Stomach (tissue), 9 donors: Measurements from ENCODE around the gene THSD7B. TPM values are rescaled to one million over a fixed set of nuclear protein-coding genes. Genes with fewer than 3 reads are reported as not detected.

Source experiments
- DNase-seq, 2 donors: peaks; one replicate each; pipeline versions ENCODE4 v3.0.0 to v3.0.0-alpha.2; 2013 to 2019
- H3K27ac ChIP-seq, 5 donors: fragments of 200-600 bp in 4 of 5; sonication (generic) in 4 of 5; one replicate each; pipeline ENCODE4 v1.5.1; 2013 to 2019; ENCODE audit warnings: mild to moderate bottlenecking in 1 of 5, moderate library complexity in 1 of 5
- H3K27me3 ChIP-seq, 3 donors: fragments of 200-600 bp; sonication (generic); one replicate each; pipeline ENCODE4 v1.5.1; 2017 to 2019; ENCODE audit warnings: mixed run types in 1 of 3
- H3K36me3 ChIP-seq, 4 donors: fragments of 200-600 bp; sonication (generic); 1 replicate in 3 of 4; 2 replicates in 1 of 4; pipeline ENCODE4 v1.5.1; 2016 to 2019
- H3K4me1 ChIP-seq, 4 donors: fragments of 200-600 bp; sonication (generic); one replicate each; pipeline ENCODE4 v1.5.1; 2016 to 2019
- H3K4me3 ChIP-seq, 4 donors: fragments of 200-600 bp; sonication (generic) in 3 of 4; one replicate each; pipeline ENCODE4 v1.5.1; 2016 to 2019; ENCODE audit warnings: mild to moderate bottlenecking in 1 of 4
- H3K9me3 ChIP-seq, 4 donors: fragments of 200-600 bp; sonication (generic); one replicate each; pipeline ENCODE4 v1.5.1; 2016 to 2019
- EP300 ChIP-seq: sonication (generic); formaldehyde crosslinking; IDR thresholded peaks from one replicate; pipeline ENCODE4 v1.6.1; 2017; ENCODE audit warnings: antibody characterized with exemption
- POLR2A ChIP-seq, 4 donors: fragments of 450-650 bp; IDR thresholded peaks; one replicate each; pipeline ENCODE4 v1.6.1; 2016; ENCODE audit warnings: antibody characterized with exemption in 4 of 4, control low read depth in 2 of 4, mild to moderate bottlenecking in 1 of 4, moderate library complexity in 1 of 4
- POLR2AphosphoS5 ChIP-seq, 3 donors: sonication (generic); formaldehyde crosslinking; IDR thresholded peaks; one replicate each; pipeline ENCODE4 v1.6.1; 2016; ENCODE audit warnings: antibody characterized with exemption in 3 of 3
- WGBS, 5 donors: extraction: QIAGEN DNeasy Blood & Tissue Kit in 3 of 5; methylation state at CpG; one replicate each; pipeline versions ENCODE4 v1.1.5 to v1.1.7; 2013 to 2018; 5-methylcytosine and 5-hydroxymethylcytosine counted together
- intact Hi-C: fragments of 100-400 bp; cut with DNase I; formaldehyde crosslinking; loops from one replicate; pipeline ENCODE4 v1.15.1; 2023; ENCODE audit warnings: low total_unique reads
- polyA plus RNA-seq, 3 donors: library from polyadenylated mRNA; stranded (reverse); fragments of 200-250 nt; gene quantifications; one replicate each; pipeline ENCODE4 v1.2.3, GENCODE V29; 2013
- total RNA-seq, 5 donors: library from RNA; depleted of rRNA; stranded (reverse); fragments of >200 nt; gene quantifications; one replicate each; pipeline versions ENCODE4 v1.1.0 to v1.2.3, GENCODE V29; 2014 to 2016
- TF ChIP-seq, protein P1 (sequence below), 7 experiments: fragments of 450-650 bp in 4 of 7; fragments of 200-600 bp in 3 of 7; sonication (generic) in 3 of 7; IDR thresholded peaks; one replicate each; pipeline ENCODE4 v1.5.1; 2016 to 2019; ENCODE audit warnings: antibody characterized with exemption in 7 of 7, control low read depth in 2 of 7, mild to moderate bottlenecking in 1 of 7
- donor health status: healthy with polysubstance abuse.
- donor health status: Bipolar disorder and iron deficiency.
- donor health status: healthy.

The THSD7B gene
- total and polyA plus RNA-seq, 8 donors, result 0.05 to 4.4 TPM; not detected in 6

GRCh38 chr2:137291836-137292570, 526.7 kb downstream of the THSD7B start:
- DNase-seq, result no peak
- intact Hi-C loops, result no loop called here
- no peaks in the 10 kb centered on the region for H3K4me1 ChIP-seq
- TF ChIP-seq EP300, result no peak
- TF ChIP-seq, protein P1, sequence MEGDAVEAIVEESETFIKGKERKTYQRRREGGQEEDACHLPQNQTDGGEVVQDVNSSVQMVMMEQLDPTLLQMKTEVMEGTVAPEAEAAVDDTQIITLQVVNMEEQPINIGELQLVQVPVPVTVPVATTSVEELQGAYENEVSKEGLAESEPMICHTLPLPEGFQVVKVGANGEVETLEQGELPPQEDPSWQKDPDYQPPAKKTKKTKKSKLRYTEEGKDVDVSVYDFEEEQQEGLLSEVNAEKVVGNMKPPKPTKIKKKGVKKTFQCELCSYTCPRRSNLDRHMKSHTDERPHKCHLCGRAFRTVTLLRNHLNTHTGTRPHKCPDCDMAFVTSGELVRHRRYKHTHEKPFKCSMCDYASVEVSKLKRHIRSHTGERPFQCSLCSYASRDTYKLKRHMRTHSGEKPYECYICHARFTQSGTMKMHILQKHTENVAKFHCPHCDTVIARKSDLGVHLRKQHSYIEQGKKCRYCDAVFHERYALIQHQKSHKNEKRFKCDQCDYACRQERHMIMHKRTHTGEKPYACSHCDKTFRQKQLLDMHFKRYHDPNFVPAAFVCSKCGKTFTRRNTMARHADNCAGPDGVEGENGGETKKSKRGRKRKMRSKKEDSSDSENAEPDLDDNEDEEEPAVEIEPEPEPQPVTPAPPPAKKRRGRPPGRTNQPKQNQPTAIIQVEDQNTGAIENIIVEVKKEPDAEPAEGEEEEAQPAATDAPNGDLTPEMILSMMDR (IDR thresholded peaks at IDR 0.05), result no peak
- TF ChIP-seq POLR2AphosphoS5 (IDR thresholded peaks at IDR 0.05), result no peak
- no peak for TF ChIP-seq POLR2A (IDR thresholded peaks at IDR 0.05)
- H3K27ac ChIP-seq, result no peak overlapping the region
- H3K9me3 ChIP-seq, result no peaks in the 10 kb centered on the region
- H3K27me3 ChIP-seq, result no peaks in the 10 kb centered on the region
- no peaks in the 10 kb centered on the region for H3K36me3 ChIP-seq
- H3K4me3 ChIP-seq, result no peak overlapping the region

DNA sequence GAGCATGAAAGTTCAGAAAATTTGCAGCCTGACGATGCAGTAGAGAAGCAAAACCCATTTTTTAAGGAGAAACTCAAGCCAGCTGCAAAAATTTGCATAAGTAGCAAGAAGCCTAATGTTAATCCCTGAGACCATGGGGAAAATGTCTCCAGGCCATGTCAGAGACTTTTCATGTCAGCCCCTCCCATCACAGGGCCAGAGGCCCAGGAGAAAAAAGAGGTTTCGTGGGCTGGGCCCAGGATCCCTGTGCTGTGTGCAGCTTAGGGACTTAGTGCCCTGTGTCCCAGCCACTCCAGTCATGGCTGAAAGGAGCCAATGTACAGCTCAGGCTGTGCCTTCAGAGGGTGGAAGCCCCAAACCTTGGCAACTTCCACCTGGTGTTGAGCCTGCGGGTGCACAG, 533.0 kb downstream of the THSD7B start:
- TF ChIP-seq, protein P1 (IDR thresholded peaks at IDR 0.05), result no peak
- no peak for TF ChIP-seq POLR2A (IDR thresholded peaks at IDR 0.05)
- TF ChIP-seq POLR2AphosphoS5 (IDR thresholded peaks at IDR 0.05), result no peak
- no peak for TF ChIP-seq EP300
- Histone ChIP-seq H3K4me1 (no peaks in the 10 kb centered on the region), H3K9me3 (peaks cover 0 to 12% (median 8%) of the 10 kb centered on the region in 4 donors), H3K4me3 (no peak overlapping the region), H3K27ac (no peak overlapping the region), H3K36me3 (no peaks in the 10 kb centered on the region), H3K27me3 (no peaks in the 10 kb centered on the region)
- intact Hi-C loops, result no loop called here
- WGBS, 5 donors, result 65 to 83% (median 70%) methylated on average over 3 of the region's 3 CpGs
- DNase-seq, result no peak

GRCh38 chr2:137300987-137301386, 535.6 kb downstream of the THSD7B start:
- WGBS, 5 donors, result 32 to 70% (median 55%) methylated on average over 2 of the region's 2 CpGs
- Histone ChIP-seq H3K27ac (no peak overlapping the region), H3K4me3 (no peak overlapping the region), H3K36me3 (no peaks in the 10 kb centered on the region), H3K4me1 (no peaks in the 10 kb centered on the region), H3K9me3 (peaks cover 0 to 12% (median 8%) of the 10 kb centered on the region in 4 donors), H3K27me3 (no peaks in the 10 kb centered on the region)
- no peak for TF ChIP-seq POLR2AphosphoS5 (IDR thresholded peaks at IDR 0.05)
- TF ChIP-seq, protein P1 (IDR thresholded peaks at IDR 0.05), result no peak
- no peak for TF ChIP-seq EP300
- no peak for TF ChIP-seq POLR2A (IDR thresholded peaks at IDR 0.05)
- intact Hi-C loops, result no loop called here
- DNase-seq, result no peak

DNA sequence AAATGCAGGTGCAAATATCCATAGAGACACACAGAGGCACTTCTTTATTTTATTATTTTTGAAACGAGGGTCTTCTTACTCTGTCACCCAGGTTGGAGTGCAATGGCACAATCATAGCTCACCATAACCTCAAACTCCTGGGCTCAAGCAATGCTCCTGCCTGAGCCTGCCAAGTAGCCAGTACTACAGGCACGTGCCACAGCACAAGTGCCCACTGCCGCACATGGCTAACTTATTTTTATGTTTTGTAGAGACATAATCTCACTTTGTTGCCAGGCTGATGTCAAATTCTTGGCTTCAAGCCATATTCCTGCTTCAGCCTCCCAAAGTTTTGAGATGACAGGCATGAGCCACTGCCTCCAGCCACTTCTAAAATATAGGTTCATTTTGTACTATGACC, 537.6 kb downstream of the THSD7B start:
- TF ChIP-seq EP300 (no peak), POLR2A (IDR thresholded peaks at IDR 0.05) (no peak), POLR2AphosphoS5 (IDR thresholded peaks at IDR 0.05) (no peak)
- TF ChIP-seq, protein P1 (IDR thresholded peaks at IDR 0.05), result no peak
- Histone ChIP-seq H3K36me3 (no peaks in the 10 kb centered on the region), H3K27me3 (no peaks in the 10 kb centered on the region), H3K4me3 (no peak overlapping the region), H3K9me3 (peaks cover 0 to 12% (median 8%) of the 10 kb centered on the region in 4 donors), H3K4me1 (no peaks in the 10 kb centered on the region), H3K27ac (no peak overlapping the region)
- intact Hi-C loops, result no loop called here
- WGBS, 5 donors, result 56 to 74% (median 65%) methylated on average over 3 of the region's 3 CpGs
- DNase-seq, result no peak
